ENCODE results near the gene NLGN4X.

GRCh38 chrX:6175914-6176313 is 52.8 kb downstream of the NLGN4X start:
- TF ChIP-seq CTCF (IDR thresholded peaks at IDR 0.05; ENCODE audit: low read depth, low read length), result no peak
- no peak for TF ChIP-seq EZH2phosphoT487 (IDR thresholded peaks at IDR 0.05; ENCODE audit: low read depth)
